ENCODE data around the gene TSPAN16.

GRCh38 chr19:11299946-11300810 is 4.2 kb downstream of the TSPAN16 start:
- TF ChIP-seq GATA3 (IDR thresholded peaks at IDR 0.05; ENCODE audit: low read depth, low read length): no peak
- no peak for TF ChIP-seq GATA2 (IDR thresholded peaks at IDR 0.05; ENCODE audit: low read depth, low read length)

All from SH-SY5Y (cell line).